CD4-positive, alpha-beta T cell treated with Interleukin-2 at 100 ng/mL for 4 hours (primary cell): Measurements from ENCODE around the gene DONSON.
"Not testable (repeated sequence)": the region's sequence is repeated elsewhere in the genome, so short reads cannot be mapped to it uniquely, and the experiment has no call there.

Source experiments
- DNase-seq: peaks from one replicate; pipeline ENCODE4 v3.0.0-alpha.2; 2020; ENCODE audit warnings: low spot score

The DONSON gene

GRCh38 chr21:33588485-33589335 lies at the start of gene DONSON:
DONSON (minus strand) TSS chr21:33588684; CDS start chr21:33588641, 43 bp downstream.
- peak; percentile 84 for DNase-seq

- no peak for DNase-seq
Observed at GRCh38 chr21:33634254-33634653, 45.8 kb upstream of the DONSON start.

- not testable (repeated sequence) for DNase-seq
Observed at GRCh38 chr21:33626151-33626550, 37.7 kb upstream of the DONSON start.

GRCh38 chr21:33622253-33622652 lies 33.8 kb upstream of the DONSON start:
- DNase-seq, result no peak

- DNase-seq, result no peak
Observed at GRCh38 chr21:33619726-33620125, 31.2 kb upstream of the DONSON start.

GRCh38 chr21:33618407-33618806 lies 29.9 kb upstream of the DONSON start:
- DNase-seq, result no peak

- DNase-seq, result not testable (repeated sequence)
Observed at GRCh38 chr21:33617565-33617964, 29.1 kb upstream of the DONSON start.

- DNase-seq, result no peak
Observed at GRCh38 chr21:33611006-33611744, 22.7 kb upstream of the DONSON start.

- DNase-seq, result no peak
Observed at GRCh38 chr21:33608559-33608958, 20.1 kb upstream of the DONSON start.

GRCh38 chr21:33598051-33598450 lies 9.6 kb upstream of the DONSON start:
- DNase-seq, result no peak

GRCh38 chr21:33587792-33588484 lies 546 bp downstream of the DONSON start:
- DNase-seq, result peak; percentile 16

GRCh38 chr21:33586927-33587326 lies 1.6 kb downstream of the DONSON start:
- no peak for DNase-seq

GRCh38 chr21:33584455-33584854 lies 4.0 kb downstream of the DONSON start:
- DNase-seq, result no peak

- no peak for DNase-seq
Observed at GRCh38 chr21:33578959-33579542, 9.4 kb downstream of the DONSON start.

GRCh38 chr21:33578214-33578613 lies 10.3 kb downstream of the DONSON start:
- DNase-seq, result no peak

- DNase-seq, result not testable (repeated sequence)
Observed at GRCh38 chr21:33576741-33577141, 11.7 kb downstream of the DONSON start.

GRCh38 chr21:33572350-33572749 lies 16.1 kb downstream of the DONSON start:
- no peak for DNase-seq

GRCh38 chr21:33569991-33570390 lies 18.5 kb downstream of the DONSON start:
- no peak for DNase-seq

- no peak for DNase-seq
Observed at GRCh38 chr21:33568448-33568847, 20.0 kb downstream of the DONSON start.

GRCh38 chr21:33567914-33568313 lies 20.6 kb downstream of the DONSON start:
- DNase-seq, result no peak

- DNase-seq, result no peak
Observed at GRCh38 chr21:33566514-33566913, 22.0 kb downstream of the DONSON start.

- no peak for DNase-seq
Observed at GRCh38 chr21:33562389-33562788, 26.1 kb downstream of the DONSON start.
